K562 (cell line): Measurements from ENCODE around the gene MORC1. TPM values are rescaled to one million over a fixed set of nuclear protein-coding genes. Genes with fewer than 3 reads are reported as not detected.

Source experiments
- ATAC-seq: fragments of 200-7000 bp; cut with Tn5 transposase; 3 replicates; pipeline ENCODE4 v1.9.1; 2020; ENCODE audit warnings: moderate library complexity
- BruUV-seq: library from RNA; stranded (reverse); fragments of 400-500 nt; replicated peaks from 2 replicates; lab custom pipeline; 2021; lab: Mats Ljungman, UMichigan
- CTCF ChIA-PET: fragments of 300-600 bp; formaldehyde crosslinking; extraction: SDS; loops from one replicate; lab custom pipeline; 2021; ENCODE audit warnings: low intra/inter-chr PET ratio; lab: Yijun Ruan, JAX
- POLR2A ChIA-PET: fragments of 300-600, 350-650 bp; sonication (Branson Sonifier 250); formaldehyde crosslinking; extraction: SDS; loops from one replicate; lab custom pipeline; 2021; ENCODE audit warnings: antibody characterized with exemption, inconsistent platforms; lab: Yijun Ruan, JAX
- DNase-seq, 4 experiments: peaks; one replicate each; pipeline versions ENCODE4 v3.0.0 to v3.0.0-alpha.2; 2011 to 2018; ENCODE audit warnings: low spot score in 3 of 4, mixed read lengths in 3 of 4; ENCODE audit errors: extremely low read depth in 1 of 4
- FAIRE-seq: peaks from 2 replicates; lab custom pipeline; 2011; peaks lifted over from hg19 to GRCh38; lab: Jason Lieb, UNC
- H2AFZ ChIP-seq: 2 replicates; pipeline ENCODE4 v1.6.0; 2011; ENCODE audit warnings: low read depth, low read length, control low read depth, inconsistent platforms
- H3K27ac ChIP-seq: fragments of 200-600 bp; 3 replicates; pipeline ENCODE4 v1.8.0; 2011; ENCODE audit warnings: low read depth, mild to moderate bottlenecking, control low read depth, inconsistent platforms, low read length, moderate library complexity, mixed read lengths; ENCODE audit errors: extremely low read depth
- H3K27me3 ChIP-seq, 2 experiments: fragments of 300-600 bp in 1 of 2; 2 replicates in 1 of 2; 3 replicates in 1 of 2; pipeline versions ENCODE4 v1.6.0 to v1.8.0; 2011; ENCODE audit warnings: inconsistent platforms in 2 of 2, low read length in 2 of 2, mild to moderate bottlenecking in 1 of 2, mixed read lengths in 1 of 2, moderate library complexity in 1 of 2; ENCODE audit not compliant: control insufficient read depth in 2 of 2, insufficient read depth in 2 of 2
- H3K36me3 ChIP-seq: fragments of 300-600 bp; 3 replicates; pipeline ENCODE4 v1.8.0; 2011; ENCODE audit warnings: mild to moderate bottlenecking, low read length, inconsistent platforms; ENCODE audit not compliant: control insufficient read depth, insufficient read depth
- H3K4me1 ChIP-seq, 2 experiments: fragments of 200-600 bp in 1 of 2; replicated peaks in 1 of 2; 2 replicates in 1 of 2; 3 replicates in 1 of 2; pipeline versions ENCODE4 v1.5.1 to v1.8.0; 2011; ENCODE audit warnings: inconsistent platforms in 2 of 2, low read length in 2 of 2, mild to moderate bottlenecking in 1 of 2, mixed read lengths in 1 of 2, moderate library complexity in 1 of 2; ENCODE audit not compliant: control insufficient read depth in 2 of 2, insufficient read depth in 2 of 2
- H3K4me2 ChIP-seq: 2 replicates; pipeline ENCODE4 v1.6.1; 2011; ENCODE audit warnings: low read length, control low read depth, inconsistent platforms, mixed read lengths; ENCODE audit not compliant: insufficient read depth
- H3K4me3 ChIP-seq: fragments of 200-600 bp; sonication (generic), shearing (Covaris generic); 2 replicates; pipeline ENCODE4 v1.5.1; 2016; ENCODE audit warnings: control low read depth, inconsistent platforms
- H3K79me2 ChIP-seq: fragments of 200-600 bp; 3 replicates; pipeline ENCODE4 v1.8.0; 2011; ENCODE audit warnings: low read length, inconsistent platforms; ENCODE audit not compliant: control insufficient read depth, insufficient read depth
- H3K9ac ChIP-seq, 2 experiments: 2 replicates each; pipeline versions ENCODE4 v1.6.0 to v1.6.1; 2011; ENCODE audit warnings: low read depth in 2 of 2, low read length in 2 of 2, control low read depth in 1 of 2, inconsistent platforms in 1 of 2, mild to moderate bottlenecking in 1 of 2, mixed read lengths in 1 of 2; ENCODE audit not compliant: insufficient read depth in 1 of 2
- H3K9me1 ChIP-seq: one replicate; pipeline ENCODE4 v1.6.0; 2011; ENCODE audit warnings: inconsistent platforms, mild to moderate bottlenecking, low read length, moderate library complexity; ENCODE audit not compliant: control insufficient read depth, insufficient read depth
- H3K9me3 ChIP-seq: replicated peaks from 2 replicates; pipeline ENCODE4 v1.5.1; 2011; ENCODE audit warnings: low read depth, low read length, inconsistent platforms; ENCODE audit not compliant: control insufficient read depth, insufficient read depth
- H4K20me1 ChIP-seq: replicated peaks from 2 replicates; pipeline ENCODE4 v1.6.1; 2011; ENCODE audit warnings: low read length, inconsistent platforms, mixed read lengths; ENCODE audit not compliant: control insufficient read depth, insufficient read depth
- CEBPG ChIP-seq, 3 experiments: fragments of 200-800 bp in 1 of 3; sonication (Bioruptor generic) in 1 of 3; sonication (generic) in 1 of 3; formaldehyde crosslinking in 1 of 3; IDR thresholded peaks in 2 of 3; conservative IDR thresholded peaks in 1 of 3; 2 replicates each; pipeline versions ENCODE4 v1.6.1 to v1.8.0; 2016 to 2022; ENCODE audit warnings: missing compliant biosample characterization in 2 of 3, missing genetic modification characterization in 2 of 3, mild to moderate bottlenecking in 1 of 3, missing genetic modification reagents in 1 of 3
- E2F5 ChIP-seq: sonication (generic); formaldehyde crosslinking; IDR thresholded peaks from 2 replicates; pipeline ENCODE4 v1.8.0; 2022; ENCODE audit warnings: mild to moderate bottlenecking, missing genetic modification reagents
- E2F6 ChIP-seq, 2 experiments: IDR thresholded peaks; 2 replicates each; pipeline ENCODE4 v1.6.1; 2011; ENCODE audit warnings: borderline replicate concordance in 1 of 2, control low read depth in 1 of 2, low read depth in 1 of 2, low read length in 1 of 2, mild to moderate bottlenecking in 1 of 2, mixed read lengths in 1 of 2, moderate library complexity in 1 of 2; ENCODE audit not compliant: insufficient read depth in 1 of 2, insufficient read length in 1 of 2, poor library complexity in 1 of 2, severe bottlenecking in 1 of 2; ENCODE audit errors: extremely low read depth in 1 of 2
- EGR1 ChIP-seq: fragments of 450-650 bp; conservative IDR thresholded peaks from 2 replicates; pipeline ENCODE4 v1.6.1; 2017; ENCODE audit warnings: mild to moderate bottlenecking
- HMGXB4 ChIP-seq: sonication (generic); formaldehyde crosslinking; IDR thresholded peaks from 2 replicates; pipeline ENCODE4 v1.8.1; 2023; ENCODE audit warnings: mild to moderate bottlenecking, missing genetic modification reagents
- RBBP5 ChIP-seq: fragments of 200-600 bp; sonication (generic); IDR thresholded peaks from 2 replicates; pipeline ENCODE4 v1.6.1; 2012; ENCODE audit warnings: borderline replicate concordance, mild to moderate bottlenecking, low read length, control low read depth, inconsistent platforms; ENCODE audit not compliant: insufficient read depth, poor library complexity, severe bottlenecking
- RBM17 ChIP-seq: fragments of 200-400 bp; formaldehyde crosslinking; IDR thresholded peaks from 2 replicates; pipeline ENCODE4 v1.6.1; 2017; ENCODE audit warnings: low read depth, mild to moderate bottlenecking, low read length, borderline replicate concordance
- SP2 ChIP-seq: IDR thresholded peaks from 2 replicates; pipeline ENCODE4 v1.6.1; 2011; ENCODE audit warnings: mild to moderate bottlenecking, low read depth, low read length, moderate library complexity; ENCODE audit not compliant: poor library complexity, severe bottlenecking; ENCODE audit errors: extremely low read depth
- SREBF1 ChIP-seq: fragments of 150-350 bp; IDR thresholded peaks from 2 replicates; pipeline ENCODE4 v1.6.1; 2014; ENCODE audit warnings: antibody characterized with exemption, low read depth, low read length, borderline replicate concordance
- TAF7 ChIP-seq: fragments of 450-650 bp; IDR thresholded peaks from 2 replicates; pipeline ENCODE4 v1.6.1; 2016; ENCODE audit warnings: missing genetic modification characterization, missing compliant biosample characterization
- TEAD2 ChIP-seq: fragments of 450-650 bp; IDR thresholded peaks from 2 replicates; pipeline ENCODE4 v1.6.1; 2016; ENCODE audit warnings: missing genetic modification characterization, control low read depth, missing compliant biosample characterization
- TFAP4 ChIP-seq: sonication (generic); formaldehyde crosslinking; IDR thresholded peaks from 2 replicates; pipeline ENCODE4 v1.8.0; 2022; ENCODE audit warnings: missing genetic modification reagents, mild to moderate bottlenecking, moderate library complexity, borderline replicate concordance
- XRCC3 ChIP-seq: fragments of 450-650 bp; IDR thresholded peaks from 2 replicates; pipeline ENCODE4 v1.6.1; 2017; ENCODE audit warnings: mild to moderate bottlenecking, moderate library complexity
- ZNF165 ChIP-seq: fragments of 250-450 bp; sonication (Bioruptor Pico); IDR thresholded peaks from 2 replicates; pipeline ENCODE4 v1.4.0; 2020; ENCODE audit warnings: borderline replicate concordance
- ZNF184 ChIP-seq: sonication (generic); formaldehyde crosslinking; IDR thresholded peaks from 2 replicates; pipeline ENCODE4 v1.5.0; 2020; ENCODE audit warnings: missing genetic modification reagents
- WGBS: fragments of 100-300 bp; shearing (Covaris generic); methylation state at CpG from one replicate; pipeline ENCODE4 v1.1.6; 2016; ENCODE audit warnings: low coverage, mixed read lengths; ENCODE audit not compliant: insufficient coverage; ENCODE audit errors: missing lambda C conversion rate; 5-methylcytosine and 5-hydroxymethylcytosine counted together
- in situ Hi-C: fragments of 300-500 bp; cut with MboI; formaldehyde crosslinking; loops from 4 replicates; pipeline ENCODE4 v1.15.0; 2018; ENCODE audit warnings: inconsistent platforms, mixed read lengths
- intact Hi-C: fragments of 100-400 bp; cut with micrococcal nuclease; formaldehyde crosslinking; loops from 2 replicates; pipeline ENCODE4 v1.14.2; 2022
- polyA plus RNA-seq, 8 experiments: library from polyadenylated mRNA; depleted of rRNA in 4 of 8; stranded (reverse) in 5 of 8; unstranded in 3 of 8; fragments of >200 nt; fragmentation: Nextera tagmentation in 2 of 8; fragmentation: Illumina TruSeq in 1 of 8; extraction: Ambion mirVana in 2 of 8; extraction: Trizol in 1 of 8; gene quantifications; 2 replicates each; pipeline versions ENCODE4 v1.2.1 to v1.2.3, GENCODE V29; 2011 to 2014; ENCODE audit warnings: inconsistent platforms in 1 of 8, missing spikeins in 1 of 8
- total RNA-seq, 7 experiments: library from RNA; depleted of rRNA in 6 of 7; stranded (reverse); fragments of >200 nt in 6 of 7; fragmentation: Illumina TruSeq in 2 of 7; extraction: Trizol in 2 of 7; gene quantifications; 2 replicates each; pipeline versions ENCODE4 v1.2.1 to v1.2.3, GENCODE V29; 2011 to 2021; ENCODE audit warnings: low replicate concordance in 1 of 7

Gene MORC1
- total and polyA plus RNA-seq, 9 of the 15 experiments (the other 6 are each of a cell fraction or from before 2014, with no cell fraction given), result 0.08 to 0.41 (median 0.30) TPM; not detected in 1

GRCh38 chr3:109114746-109115145 is 3.2 kb downstream of the MORC1 start:
- no peak for FAIRE-seq
- POLR2A ChIA-PET, result no interaction called here
- Histone ChIP-seq H3K9ac (no peak overlapping the region), H3K9me1 (no peaks in the 10 kb centered on the region), H3K79me2 (no peaks in the 10 kb centered on the region), H2AFZ (no peak overlapping the region), H4K20me1 (no peaks in the 10 kb centered on the region), H3K27me3 (no peaks in the 10 kb centered on the region), H3K36me3 (no peaks in the 10 kb centered on the region), H3K4me3 (no peak overlapping the region), H3K4me2 (no peak overlapping the region), H3K9me3 (no peaks in the 10 kb centered on the region), H3K4me1 (peaks cover 0 to 5% of the 10 kb centered on the region in 2 experiments; a peak in 2 of 5 replicates), H3K27ac (no peak overlapping the region)
- BruUV-seq, result no TSS peak
- in situ Hi-C loops (no loop called here), intact Hi-C loops (no loop called here)
- DNase-seq, result no peak
- 0% methylated on average over 4 of the region's 4 CpGs for WGBS
- CTCF ChIA-PET, result no interaction called here
- TF ChIP-seq EGR1 (no peak), XRCC3 (no peak), TFAP4 (no peak), CEBPG (CRISPR knock-in tag; IDR thresholded peaks at IDR 0.05) (no peak), CEBPG (tag; conservative IDR thresholded peaks at IDR 0.05 in 1 of 2, IDR thresholded peaks at IDR 0.05 in 1 of 2) (no peak), SREBF1 (no peak), ZNF184 (no peak), RBBP5 (no peak), SP2 (no peak), TEAD2 (tag) (no peak), E2F6 (IDR thresholded peaks at IDR 0.05; ENCODE audit: borderline replicate concordance in 1 of 2, extremely low read depth in 1 of 2, insufficient read depth in 1 of 2, insufficient read length in 1 of 2, low read depth in 1 of 2, low read length in 1 of 2, poor library complexity in 1 of 2, severe bottlenecking in 1 of 2) (no peak), RBM17 (no peak), TAF7 (tag) (no peak), HMGXB4 (CRISPR knock-in tag) (no peak), E2F5 (CRISPR knock-in tag) (no peak), ZNF165 (CRISPR knock-in tag) (no peak)
- no peak for ATAC-seq
